ENCODE data around the gene MTR.

DNA sequence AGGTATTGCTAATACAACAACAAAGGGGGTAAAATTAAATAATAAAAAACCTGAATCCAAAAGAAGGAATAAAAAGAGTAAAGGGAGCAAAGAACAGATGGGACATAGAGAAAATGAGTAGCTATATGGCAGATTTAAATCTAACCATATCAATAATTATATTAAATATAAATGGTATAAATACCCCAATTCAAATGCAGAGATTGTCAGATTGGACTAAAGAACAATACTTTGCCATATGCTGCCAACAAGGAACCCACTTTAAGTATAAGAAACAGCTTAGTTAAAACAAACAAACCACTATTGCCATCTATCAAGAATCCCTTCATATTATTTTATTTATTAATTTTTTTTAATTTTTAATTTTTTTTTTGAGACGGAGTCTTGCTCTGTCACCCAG lies 122.4 kb downstream of the MTR start:
- TF ChIP-seq POLR2A (IDR thresholded peaks at IDR 0.05; ENCODE audit: low read depth), result no peak
- TF ChIP-seq, protein P1, sequence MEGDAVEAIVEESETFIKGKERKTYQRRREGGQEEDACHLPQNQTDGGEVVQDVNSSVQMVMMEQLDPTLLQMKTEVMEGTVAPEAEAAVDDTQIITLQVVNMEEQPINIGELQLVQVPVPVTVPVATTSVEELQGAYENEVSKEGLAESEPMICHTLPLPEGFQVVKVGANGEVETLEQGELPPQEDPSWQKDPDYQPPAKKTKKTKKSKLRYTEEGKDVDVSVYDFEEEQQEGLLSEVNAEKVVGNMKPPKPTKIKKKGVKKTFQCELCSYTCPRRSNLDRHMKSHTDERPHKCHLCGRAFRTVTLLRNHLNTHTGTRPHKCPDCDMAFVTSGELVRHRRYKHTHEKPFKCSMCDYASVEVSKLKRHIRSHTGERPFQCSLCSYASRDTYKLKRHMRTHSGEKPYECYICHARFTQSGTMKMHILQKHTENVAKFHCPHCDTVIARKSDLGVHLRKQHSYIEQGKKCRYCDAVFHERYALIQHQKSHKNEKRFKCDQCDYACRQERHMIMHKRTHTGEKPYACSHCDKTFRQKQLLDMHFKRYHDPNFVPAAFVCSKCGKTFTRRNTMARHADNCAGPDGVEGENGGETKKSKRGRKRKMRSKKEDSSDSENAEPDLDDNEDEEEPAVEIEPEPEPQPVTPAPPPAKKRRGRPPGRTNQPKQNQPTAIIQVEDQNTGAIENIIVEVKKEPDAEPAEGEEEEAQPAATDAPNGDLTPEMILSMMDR (IDR thresholded peaks at IDR 0.05), result no peak
- TF ChIP-seq EP300 (IDR thresholded peaks at IDR 0.05), result no peak
